NT2/D1 (cell line): ENCODE measurements around the gene XPO6.
A peak's percentile ranks its signal among the peaks of the same experiment; 100 is the strongest.

Experiments
- DNase-seq: peaks from one replicate; pipeline ENCODE4 v3.0.0-alpha.2; 2011; ENCODE audit warnings: low read depth, low spot score
- H3K27me3 ChIP-seq: 2 replicates; pipeline ENCODE4 v1.6.0; 2011; ENCODE audit warnings: mild to moderate bottlenecking; ENCODE audit not compliant: insufficient read length, insufficient read depth
- H3K36me3 ChIP-seq: 2 replicates; pipeline ENCODE4 v1.6.1; 2011; ENCODE audit warnings: mild to moderate bottlenecking, low read length, mixed read lengths; ENCODE audit not compliant: insufficient read depth, insufficient read length
- H3K4me1 ChIP-seq: 2 replicates; pipeline ENCODE4 v1.5.1; 2011; ENCODE audit not compliant: insufficient read depth, insufficient read length
- H3K4me3 ChIP-seq: 2 replicates; pipeline ENCODE4 v1.5.1; 2011; ENCODE audit warnings: low read depth; ENCODE audit not compliant: insufficient read length
- H3K9ac ChIP-seq: 2 replicates; pipeline ENCODE4 v1.6.0; 2011; ENCODE audit warnings: low read depth; ENCODE audit not compliant: insufficient read length
- H3K9me3 ChIP-seq: 2 replicates; pipeline ENCODE4 v1.5.1; 2011; ENCODE audit warnings: mild to moderate bottlenecking, low read length; ENCODE audit not compliant: insufficient read depth
- SUZ12 ChIP-seq: IDR thresholded peaks from 2 replicates; pipeline ENCODE4 v1.6.1; 2011; ENCODE audit not compliant: insufficient read length, insufficient read depth; ENCODE audit errors: extremely low read depth
- YY1 ChIP-seq: IDR thresholded peaks from 2 replicates; pipeline ENCODE4 v1.6.1; 2011; ENCODE audit not compliant: insufficient read length, insufficient read depth
- ZNF274 ChIP-seq: IDR thresholded peaks from 2 replicates; pipeline ENCODE4 v1.6.1; 2011; ENCODE audit warnings: mild to moderate bottlenecking, low read depth, low read length

The XPO6 gene

GRCh38 chr16:28090646-28091377, 121.0 kb downstream of the XPO6 start:
- peak; percentile 63 for DNase-seq
- H3K4me1 ChIP-seq = peaks cover 27% of the 10 kb centered on the region
- no peaks in the 10 kb centered on the region for H3K27me3 ChIP-seq
- H3K36me3 ChIP-seq = peaks cover under 1% of the 10 kb centered on the region
- H3K9ac ChIP-seq = peak overlapping the region; percentile 62
- H3K9me3 ChIP-seq = no peaks in the 10 kb centered on the region
- H3K4me3 ChIP-seq = no peak overlapping the region
- no peak for TF ChIP-seq YY1
- no peak for TF ChIP-seq ZNF274

- TF ChIP-seq SUZ12 = no peak
- TF ChIP-seq ZNF274 = no peak
- TF ChIP-seq YY1 = no peak
- Histone ChIP-seq H3K4me3 (no peak overlapping the region), H3K36me3 (no peaks in the 10 kb centered on the region), H3K27me3 (no peaks in the 10 kb centered on the region), H3K4me1 (peaks cover 27% of the 10 kb centered on the region), H3K9ac (no peak overlapping the region), H3K9me3 (no peaks in the 10 kb centered on the region)
- no peak for DNase-seq
Measured at GRCh38 chr16:28089992-28090365, 121.8 kb downstream of the XPO6 start.

DNA sequence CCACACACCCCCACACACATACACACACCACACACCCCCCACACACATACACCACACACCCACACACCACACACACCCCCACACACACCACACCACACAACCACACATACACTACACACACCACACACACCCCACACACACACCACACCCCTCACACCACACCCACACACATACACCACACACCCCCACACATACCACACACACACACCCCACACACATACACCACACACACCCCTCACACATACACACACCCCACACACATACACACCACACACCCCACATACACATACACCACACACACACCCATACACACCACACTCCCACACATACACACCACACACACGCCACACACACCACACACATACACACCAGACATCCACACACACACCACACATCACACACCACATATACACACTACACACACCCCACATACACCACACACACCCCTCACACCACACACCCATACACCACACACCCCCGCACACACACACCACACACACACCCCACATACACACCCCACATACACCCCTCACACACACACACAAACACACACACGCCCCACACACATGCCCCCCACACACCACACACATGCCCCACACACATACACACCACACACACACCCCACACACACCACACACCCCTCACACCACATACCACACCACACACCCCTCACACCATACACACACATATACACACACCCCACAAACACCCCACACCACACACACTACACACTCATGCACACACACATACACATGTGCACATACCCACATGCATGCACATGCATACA, 122.4 kb downstream of the XPO6 start:
- no peak for TF ChIP-seq SUZ12
- TF ChIP-seq ZNF274 = no peak
- TF ChIP-seq YY1 = no peak
- Histone ChIP-seq H3K9me3 (no peaks in the 10 kb centered on the region), H3K4me1 (peaks cover 27% of the 10 kb centered on the region), H3K4me3 (no peak overlapping the region), H3K9ac (no peak overlapping the region), H3K36me3 (no peaks in the 10 kb centered on the region), H3K27me3 (no peaks in the 10 kb centered on the region)
- no peak for DNase-seq

GRCh38 chr16:28087675-28088300, 124.0 kb downstream of the XPO6 start:
- Histone ChIP-seq H3K4me1 (peaks cover 19% of the 10 kb centered on the region), H3K27me3 (no peaks in the 10 kb centered on the region), H3K4me3 (no peak overlapping the region), H3K36me3 (no peaks in the 10 kb centered on the region), H3K9me3 (no peaks in the 10 kb centered on the region), H3K9ac (no peak overlapping the region)
- no peak for DNase-seq
- TF ChIP-seq SUZ12 (no peak), YY1 (no peak), ZNF274 (no peak)

- peaks cover 19% of the 10 kb centered on the region for H3K4me1 ChIP-seq
- H3K9me3 ChIP-seq = no peaks in the 10 kb centered on the region
- H3K27me3 ChIP-seq = no peaks in the 10 kb centered on the region
- TF ChIP-seq SUZ12 = no peak
- H3K4me3 ChIP-seq = no peak overlapping the region
- no peak overlapping the region for H3K9ac ChIP-seq
- DNase-seq = no peak
- no peaks in the 10 kb centered on the region for H3K36me3 ChIP-seq
Measured at GRCh38 chr16:28087140-28087660, 124.6 kb downstream of the XPO6 start.

- H3K36me3 ChIP-seq = no peaks in the 10 kb centered on the region
- no peak overlapping the region for H3K9ac ChIP-seq
- no peak overlapping the region for H3K4me3 ChIP-seq
- no peak for DNase-seq
- H3K27me3 ChIP-seq = no peaks in the 10 kb centered on the region
- peaks cover 13% of the 10 kb centered on the region for H3K4me1 ChIP-seq
- no peaks in the 10 kb centered on the region for H3K9me3 ChIP-seq
- no peak for TF ChIP-seq YY1
- no peak for TF ChIP-seq SUZ12
- no peak for TF ChIP-seq ZNF274
Measured at GRCh38 chr16:28086186-28087139, 125.3 kb downstream of the XPO6 start.
